Measurements from ENCODE around the gene SUCLG2. TPM values are rescaled to one million over a fixed set of nuclear protein-coding genes. Genes with fewer than 3 reads are reported as not detected.
A peak's percentile ranks its signal among the peaks of the same experiment; 100 is the strongest.

The SUCLG2 gene
- total RNA-seq, 1 donor from 2014 or later, result 44.6 TPM

DNA sequence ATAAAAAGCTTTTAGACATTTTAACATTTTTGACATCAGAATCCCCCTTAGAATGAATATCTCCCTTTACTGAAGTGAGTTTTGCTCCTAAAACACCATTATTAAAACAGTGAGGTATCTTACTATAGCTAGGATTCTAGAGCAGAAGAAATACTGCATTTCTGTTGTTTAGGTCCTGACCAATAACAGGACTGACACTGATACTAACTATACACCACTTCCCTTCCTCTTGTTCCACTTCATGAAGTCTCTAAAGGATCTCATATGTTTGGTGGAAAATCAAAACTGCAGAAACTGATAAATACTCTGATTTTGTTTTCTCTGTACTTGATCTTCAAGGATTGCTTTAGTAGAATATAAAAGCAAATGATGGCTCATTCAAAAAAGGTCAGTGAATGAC, 230.7 kb downstream of the SUCLG2 start:
- no peak overlapping the region for H3K4me3 ChIP-seq (ENCODE audit: low read depth, low read length)
- TF ChIP-seq, protein P1, sequence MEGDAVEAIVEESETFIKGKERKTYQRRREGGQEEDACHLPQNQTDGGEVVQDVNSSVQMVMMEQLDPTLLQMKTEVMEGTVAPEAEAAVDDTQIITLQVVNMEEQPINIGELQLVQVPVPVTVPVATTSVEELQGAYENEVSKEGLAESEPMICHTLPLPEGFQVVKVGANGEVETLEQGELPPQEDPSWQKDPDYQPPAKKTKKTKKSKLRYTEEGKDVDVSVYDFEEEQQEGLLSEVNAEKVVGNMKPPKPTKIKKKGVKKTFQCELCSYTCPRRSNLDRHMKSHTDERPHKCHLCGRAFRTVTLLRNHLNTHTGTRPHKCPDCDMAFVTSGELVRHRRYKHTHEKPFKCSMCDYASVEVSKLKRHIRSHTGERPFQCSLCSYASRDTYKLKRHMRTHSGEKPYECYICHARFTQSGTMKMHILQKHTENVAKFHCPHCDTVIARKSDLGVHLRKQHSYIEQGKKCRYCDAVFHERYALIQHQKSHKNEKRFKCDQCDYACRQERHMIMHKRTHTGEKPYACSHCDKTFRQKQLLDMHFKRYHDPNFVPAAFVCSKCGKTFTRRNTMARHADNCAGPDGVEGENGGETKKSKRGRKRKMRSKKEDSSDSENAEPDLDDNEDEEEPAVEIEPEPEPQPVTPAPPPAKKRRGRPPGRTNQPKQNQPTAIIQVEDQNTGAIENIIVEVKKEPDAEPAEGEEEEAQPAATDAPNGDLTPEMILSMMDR (conservative IDR thresholded peaks at IDR 0.05; ENCODE audit: low read depth, low read length), result no peak
- DNase-seq (ENCODE audit: low read depth), result no peak

DNA sequence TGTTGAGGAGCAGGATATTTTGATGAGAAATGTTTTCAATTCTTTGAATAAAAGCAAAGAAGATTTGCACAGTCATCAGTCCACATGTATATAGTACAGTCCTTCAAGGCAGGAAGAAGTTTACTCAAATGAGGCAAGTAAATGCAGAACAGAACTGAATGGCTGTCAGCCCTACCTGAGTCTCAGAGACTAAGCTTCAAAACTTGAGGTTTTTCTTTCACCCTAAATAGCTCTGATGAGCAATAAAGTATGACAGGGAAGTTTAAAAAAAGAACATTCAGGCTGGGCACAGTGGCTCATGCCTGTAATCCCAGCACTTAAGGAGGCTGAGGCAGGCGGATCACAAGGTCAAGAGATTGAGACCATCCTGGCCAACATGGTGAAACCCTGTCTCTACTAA, 232.5 kb downstream of the SUCLG2 start:
- TF ChIP-seq, protein P1 (conservative IDR thresholded peaks at IDR 0.05; ENCODE audit: low read depth, low read length), result no peak
- no peak for DNase-seq (ENCODE audit: low read depth)
- H3K4me3 ChIP-seq (ENCODE audit: low read depth, low read length), result no peak overlapping the region

- DNase-seq (ENCODE audit: low read depth), result no peak
- TF ChIP-seq, protein P1 (conservative IDR thresholded peaks at IDR 0.05; ENCODE audit: low read depth, low read length), result no peak
- H3K4me3 ChIP-seq (ENCODE audit: low read depth, low read length), result no peak overlapping the region
Measured at GRCh38 chr3:67419779-67420178, 234.6 kb downstream of the SUCLG2 start.

DNA sequence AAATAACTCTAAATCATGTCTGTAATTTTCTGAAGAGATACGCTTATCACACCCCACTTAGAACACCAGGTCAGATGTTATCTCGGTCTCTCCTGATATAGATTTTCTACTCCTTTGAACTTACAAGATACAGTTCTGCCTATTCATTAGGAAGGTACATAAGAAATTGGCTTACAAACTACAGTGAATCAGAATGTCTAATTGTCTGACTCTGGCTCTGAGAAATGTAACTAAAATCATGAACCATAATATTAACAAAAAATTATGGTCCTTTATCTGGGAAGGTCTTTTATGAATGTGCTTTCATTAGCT, 235.2 kb downstream of the SUCLG2 start:
- TF ChIP-seq, protein P1 (conservative IDR thresholded peaks at IDR 0.05; ENCODE audit: low read depth, low read length), result no peak
- DNase-seq (ENCODE audit: low read depth), result no peak

GRCh38 chr3:67418426-67419217, 235.8 kb downstream of the SUCLG2 start:
- DNase-seq (ENCODE audit: low read depth), result no peak
- TF ChIP-seq, protein P1 (conservative IDR thresholded peaks at IDR 0.05; ENCODE audit: low read depth, low read length), result no peak
- no peak overlapping the region for H3K4me3 ChIP-seq (ENCODE audit: low read depth, low read length)

More for the DNA sequence above, 235.2 kb downstream of the SUCLG2 start:
- H3K4me3 ChIP-seq (ENCODE audit: low read depth, low read length), result no peak overlapping the region

DNA sequence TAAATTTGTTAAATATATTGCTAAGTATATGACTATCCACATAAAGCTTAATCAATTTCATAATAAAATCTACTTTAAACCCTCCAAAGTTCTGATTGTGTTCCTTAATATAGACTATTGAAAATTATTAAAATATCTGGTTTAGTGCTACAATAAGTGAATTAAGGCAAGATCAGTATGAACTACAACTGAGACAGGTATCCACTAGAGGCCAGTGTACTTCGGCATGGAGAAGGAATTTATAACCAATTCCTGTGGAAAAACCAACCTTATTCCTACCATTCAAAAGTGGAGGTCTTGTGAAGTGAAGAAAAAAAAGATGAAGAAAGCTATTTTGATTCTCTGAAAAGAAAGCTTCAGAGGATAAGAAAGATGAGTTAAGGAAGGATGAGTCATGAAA, 237.7 kb downstream of the SUCLG2 start:
- no peak overlapping the region for H3K4me3 ChIP-seq (ENCODE audit: low read depth, low read length)
- TF ChIP-seq, protein P1 (conservative IDR thresholded peaks at IDR 0.05; ENCODE audit: low read depth, low read length), result peak; percentile 37
- no peak for DNase-seq (ENCODE audit: low read depth)

- no peak for DNase-seq (ENCODE audit: low read depth)
- H3K4me3 ChIP-seq (ENCODE audit: low read depth, low read length), result no peak overlapping the region
- TF ChIP-seq, protein P1 (conservative IDR thresholded peaks at IDR 0.05; ENCODE audit: low read depth, low read length), result no peak
Measured at GRCh38 chr3:67415511-67415910, 238.9 kb downstream of the SUCLG2 start.
